Tracheal epithelial cell (primary cell): ENCODE results near the gene POC1B. TPM values are rescaled to one million over a fixed set of nuclear protein-coding genes. Genes with fewer than 3 reads are reported as not detected.

Source experiments
- total RNA-seq: library from RNA; depleted of rRNA; stranded (reverse); fragments of >200 nt; gene quantifications from 2 replicates; pipeline ENCODE4 v1.2.1, GENCODE V29; 2014

The POC1B gene
- total RNA-seq, result 17.5 and 18.3 TPM in 2 replicates

DNA sequence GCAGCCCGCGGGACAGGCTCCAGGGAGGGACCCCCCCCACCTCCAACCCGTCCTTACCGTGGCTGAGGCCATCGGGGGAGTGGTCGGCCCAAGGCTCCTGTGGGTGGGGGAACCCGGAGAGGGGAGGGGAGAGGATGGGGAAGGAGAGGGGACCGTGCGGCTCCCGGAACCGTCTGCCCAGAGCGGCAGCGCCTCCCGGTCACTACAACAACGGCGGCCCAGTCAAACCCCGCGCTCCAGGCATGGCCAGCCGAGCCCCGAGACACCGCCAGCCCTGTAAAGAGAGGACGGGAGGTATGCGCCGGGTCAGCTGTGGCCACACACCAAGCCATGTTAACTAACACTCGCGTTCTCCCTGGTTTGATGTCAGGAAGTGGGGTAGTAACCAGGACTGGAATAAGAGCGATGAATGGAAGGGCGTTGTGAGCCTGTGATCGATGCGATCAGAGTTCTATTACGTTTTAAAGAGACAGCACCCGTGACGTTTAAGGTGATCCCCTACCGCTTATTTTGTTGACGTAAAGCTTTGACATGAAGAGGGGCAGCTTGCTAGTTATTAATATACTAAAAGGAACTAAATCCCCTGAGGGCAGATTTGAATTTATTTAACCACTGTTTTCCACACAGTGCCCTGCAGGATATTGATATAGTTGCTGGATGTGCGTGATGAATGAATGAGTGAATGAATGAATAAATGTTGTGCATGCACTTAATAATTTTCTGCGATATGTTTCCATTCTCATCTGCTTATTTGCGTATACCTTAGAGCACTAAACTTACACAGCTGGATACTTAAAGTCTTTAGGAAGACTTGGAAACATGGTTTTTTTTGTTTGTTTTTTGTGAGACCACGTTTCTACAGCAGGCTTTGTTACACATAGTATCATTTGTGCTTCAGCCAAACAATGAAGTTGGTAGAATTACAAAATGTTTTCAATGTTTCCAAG is at the start of gene POC1B:
Gene POC1B, minus strand, starts transcription at position 224 of the 947 bp plus-strand sequence. Its CDS starts 152 bp downstream, at position 72.

DNA sequence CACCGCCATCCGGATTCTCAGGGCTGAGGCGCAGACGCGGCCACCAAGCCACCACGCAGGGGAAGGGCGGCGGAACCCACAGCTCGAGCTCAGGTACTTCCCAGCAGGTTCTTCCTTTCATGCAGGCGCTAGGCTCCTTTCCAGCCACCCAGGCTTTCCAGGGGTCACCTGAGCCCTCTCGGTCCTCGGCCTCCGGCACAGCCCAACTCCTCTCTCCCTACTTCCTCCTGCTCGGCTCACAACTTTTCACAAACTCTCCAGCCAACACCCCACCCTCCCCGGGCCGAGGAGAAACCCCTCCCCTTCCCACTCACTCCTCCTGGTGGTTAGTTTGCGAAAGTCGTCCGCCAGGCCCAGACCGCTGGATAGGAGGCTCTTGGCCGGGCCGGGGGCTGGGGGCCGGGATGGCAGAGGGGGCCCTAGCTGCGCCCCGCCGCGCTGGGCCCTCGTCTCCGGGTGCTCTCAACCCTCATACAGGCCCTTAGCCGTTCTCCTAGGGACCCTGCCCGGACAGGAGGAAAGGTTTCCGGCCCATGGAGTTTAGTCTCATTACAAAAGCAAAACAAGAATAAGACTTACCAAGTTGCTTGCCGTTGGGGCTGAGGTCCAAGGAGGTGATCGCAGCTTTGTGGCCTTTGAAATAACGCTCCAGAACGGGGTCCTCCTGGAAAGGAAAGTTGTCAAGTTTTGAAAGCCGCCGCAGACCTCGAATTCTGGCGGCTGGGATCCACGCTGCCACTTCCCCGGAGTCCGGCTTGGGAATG is 1.1 kb downstream of the POC1B start, which contains the start of gene GALNT4:
Gene GALNT4, minus strand, starts transcription at position 256 of the 764 bp plus-strand sequence. Its CDS starts 247 bp downstream, at position 9.

Other genes with a start within 250 kb of the POC1B start
- 106 and 177 TPM in 2 replicates for gene DUSP6, start 173.5 kb downstream of the POC1B start, total RNA-seq
- gene GALNT4, start 1.3 kb downstream of the POC1B start, total RNA-seq, result 9.0 and 9.4 TPM in 2 replicates
- 54.8 and 69.2 TPM in 2 replicates for gene ATP2B1, start 182.8 kb upstream of the POC1B start, total RNA-seq